C4-2B (cell line): Measurements from ENCODE around the gene NUP214.

Experiments
- CTCF ChIP-seq: fragments of 450-650 bp; conservative IDR thresholded peaks from 2 replicates; pipeline ENCODE4 v1.5.1; 2017; ENCODE audit warnings: mild to moderate bottlenecking
- ZFX ChIP-seq: fragments of 450-650 bp; IDR thresholded peaks from 2 replicates; pipeline ENCODE4 v1.6.1; 2017

GRCh38 chr9:131117121-131117761 lies 8.1 kb upstream of the NUP214 start:
- TF ChIP-seq CTCF (no peak), ZFX (no peak)
